H1 (cell line): ENCODE results near the gene IFT27. TPM values are rescaled to one million over a fixed set of nuclear protein-coding genes. Genes with fewer than 3 reads are reported as not detected.

Source experiments
- ATF3 ChIP-seq: IDR thresholded peaks from 2 replicates; pipeline ENCODE4 v1.6.1; 2011; ENCODE audit warnings: low read depth, mild to moderate bottlenecking, low read length; ENCODE audit not compliant: insufficient read depth
- BACH1 ChIP-seq: IDR thresholded peaks from 2 replicates; pipeline ENCODE4 v1.6.1; 2012; ENCODE audit warnings: low read length, improper control_type of control experiment
- BCL11A ChIP-seq, 2 experiments: IDR thresholded peaks; one replicate each; pipeline ENCODE4 v1.6.1; 2011; ENCODE audit warnings: low read depth in 2 of 2, low read length in 2 of 2, mild to moderate bottlenecking in 2 of 2
- CBX8 ChIP-seq: fragments of 300-800, 300-1000 bp; sonication (generic); IDR thresholded peaks from 2 replicates; pipeline ENCODE4 v1.7.1; 2016; ENCODE audit warnings: low read depth, low read length, borderline replicate concordance
- CEBPB ChIP-seq: IDR thresholded peaks from 2 replicates; pipeline ENCODE4 v1.6.1; 2012; ENCODE audit warnings: low read depth, low read length
- CHD1 ChIP-seq: IDR thresholded peaks from 2 replicates; pipeline ENCODE4 v1.6.1; 2012; ENCODE audit warnings: low read depth, low read length, improper control_type of control experiment
- CHD2 ChIP-seq: IDR thresholded peaks from 2 replicates; pipeline ENCODE4 v1.6.1; 2012; ENCODE audit warnings: low read length, improper control_type of control experiment
- FOSL1 ChIP-seq: IDR thresholded peaks from 2 replicates; pipeline ENCODE4 v1.6.1; 2011; ENCODE audit warnings: mild to moderate bottlenecking, low read depth, low read length, moderate library complexity; ENCODE audit not compliant: insufficient read depth
- GTF2F1 ChIP-seq: IDR thresholded peaks from 2 replicates; pipeline ENCODE4 v1.6.1; 2012; ENCODE audit warnings: low read depth, low read length, improper control_type of control experiment, borderline replicate concordance
- HDAC6 ChIP-seq: IDR thresholded peaks from one replicate; pipeline ENCODE4 v1.7.1; 2012; ENCODE audit warnings: low read depth, mild to moderate bottlenecking, inconsistent platforms, low read length, moderate library complexity
- JUND ChIP-seq: IDR thresholded peaks from 2 replicates; pipeline ENCODE4 v1.6.1; 2011; ENCODE audit warnings: mild to moderate bottlenecking, improper control_type of control experiment, low read length
- NRF1 ChIP-seq: IDR thresholded peaks from 2 replicates; pipeline ENCODE4 v1.6.1; 2011; ENCODE audit warnings: mild to moderate bottlenecking, low read depth, low read length, improper control_type of control experiment
- SIN3A ChIP-seq, 2 experiments: IDR thresholded peaks in 1 of 2; conservative IDR thresholded peaks in 1 of 2; 2 replicates each; pipeline ENCODE4 v1.6.1; 2011 to 2012; ENCODE audit warnings: low read length in 2 of 2, improper control_type of control experiment in 1 of 2, low read depth in 1 of 2, mild to moderate bottlenecking in 1 of 2
- SIRT6 ChIP-seq: IDR thresholded peaks from one replicate; pipeline ENCODE4 v1.7.1; 2012; ENCODE audit warnings: low read length, inconsistent platforms
- SP2 ChIP-seq: IDR thresholded peaks from 2 replicates; pipeline ENCODE4 v1.6.1; 2012; ENCODE audit warnings: mild to moderate bottlenecking, low read length, inconsistent platforms
- SRF ChIP-seq: IDR thresholded peaks from 2 replicates; pipeline ENCODE4 v1.6.1; 2011; ENCODE audit warnings: mild to moderate bottlenecking, low read depth, low read length, moderate library complexity
- TBP ChIP-seq: IDR thresholded peaks from 2 replicates; pipeline ENCODE4 v1.6.1; 2011; ENCODE audit warnings: low read depth, low read length, improper control_type of control experiment
- polyA plus RNA-seq, 7 experiments: library from polyadenylated mRNA; depleted of rRNA in 3 of 7; stranded (reverse) in 5 of 7; unstranded in 2 of 7; fragments of >200 nt in 5 of 7; fragments of 200-250 nt in 2 of 7; gene quantifications; 1 replicate in 5 of 7; 2 replicates in 1 of 7; 4 replicates in 1 of 7; pipeline versions ENCODE4 v1.2.1 to v1.2.3, GENCODE V29; 2011 to 2013; ENCODE audit warnings: missing spikeins in 2 of 7, mixed read lengths in 2 of 7
- total RNA-seq: library from RNA; stranded (reverse); fragmentation: NEBNext Ultra II Directional; extraction: Animal tissue kit (Norgen Biotek cat#: 25700); gene quantifications from 2 replicates; pipeline ENCODE4 v1.2.1, GENCODE V29; 2021
- TF ChIP-seq, protein P1 (sequence below): IDR thresholded peaks from 2 replicates; pipeline ENCODE4 v1.6.1; 2012; ENCODE audit warnings: inconsistent platforms
- TF ChIP-seq, protein P2 (sequence below), 3 experiments: IDR thresholded peaks; 1 replicate in 2 of 3; 2 replicates in 1 of 3; pipeline versions ENCODE4 v1.5.1 to v1.6.1; 2011; ENCODE audit warnings: low read length in 3 of 3, mild to moderate bottlenecking in 3 of 3, inconsistent platforms in 2 of 3, low read depth in 1 of 3, moderate library complexity in 1 of 3; ENCODE audit not compliant: insufficient read depth in 1 of 3; ENCODE audit errors: control extremely low read depth in 1 of 3
- TF ChIP-seq, protein P3 (sequence below): IDR thresholded peaks from 2 replicates; pipeline ENCODE4 v1.6.1; 2012; ENCODE audit warnings: inconsistent platforms

IFT27 gene
- total and polyA plus RNA-seq, 2 of the 8 experiments (the other 6 are each of a cell fraction or from before 2014, with no cell fraction given), result 36.4 to 46.2 TPM

DNA sequence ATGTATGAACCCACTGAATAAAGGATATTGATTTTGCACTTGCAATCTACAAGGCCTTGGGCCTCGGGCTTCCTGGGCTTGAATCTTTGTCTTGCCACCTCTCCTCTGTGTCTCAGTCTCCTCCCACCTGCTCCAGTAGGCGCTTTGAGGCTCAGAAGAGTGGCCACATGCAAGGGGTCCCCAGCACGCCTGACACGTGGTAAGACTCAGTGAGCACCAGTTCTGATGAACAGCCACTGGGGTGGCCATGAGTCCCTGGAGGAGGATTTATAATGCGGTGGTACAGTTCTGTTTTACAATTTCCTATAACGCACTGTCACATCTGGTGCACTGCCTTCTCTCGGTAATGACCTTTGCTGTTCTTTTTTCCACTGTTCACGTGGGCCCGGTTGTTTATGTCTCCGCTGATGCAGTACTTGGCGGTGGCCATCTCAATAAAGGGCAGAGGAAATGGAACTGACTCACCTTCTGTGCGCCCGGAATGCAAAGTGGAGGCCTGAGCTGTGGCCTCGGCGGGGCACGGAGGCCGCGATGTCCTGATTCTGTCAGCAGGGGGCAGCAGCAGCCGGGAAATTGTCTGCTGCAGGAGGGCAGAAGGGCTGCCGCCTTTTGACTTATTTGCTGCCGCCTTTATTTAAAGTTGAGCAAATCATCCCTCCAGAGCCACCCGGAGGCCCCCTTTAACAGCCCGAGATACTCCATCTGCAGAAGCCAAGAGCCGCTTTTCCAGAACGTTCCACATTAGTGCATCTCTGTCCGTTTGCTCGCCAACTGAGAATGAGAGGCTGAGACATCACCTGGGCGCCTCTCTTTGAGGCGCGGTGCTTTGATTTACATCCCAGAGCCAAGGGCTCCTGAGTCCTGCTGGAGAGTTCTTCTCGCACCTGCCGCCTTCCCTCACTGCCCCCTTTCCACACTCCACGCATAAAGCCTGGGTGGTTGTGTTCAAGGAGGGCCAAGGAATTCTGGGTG is 6.0 kb upstream of the IFT27 start (continued):
- no peak for TF ChIP-seq CBX8
- no peak for TF ChIP-seq FOSL1
- no peak for TF ChIP-seq SIRT6
- TF ChIP-seq ATF3, result no peak
- peak; percentile 66 for TF ChIP-seq JUND
- no peak for TF ChIP-seq CHD1
- TF ChIP-seq BCL11A (IDR thresholded peaks at IDR 0.05; ENCODE audit: low read depth in 2 of 2, low read length in 2 of 2), result no peak
- no peak for TF ChIP-seq CEBPB
- TF ChIP-seq, protein P1, sequence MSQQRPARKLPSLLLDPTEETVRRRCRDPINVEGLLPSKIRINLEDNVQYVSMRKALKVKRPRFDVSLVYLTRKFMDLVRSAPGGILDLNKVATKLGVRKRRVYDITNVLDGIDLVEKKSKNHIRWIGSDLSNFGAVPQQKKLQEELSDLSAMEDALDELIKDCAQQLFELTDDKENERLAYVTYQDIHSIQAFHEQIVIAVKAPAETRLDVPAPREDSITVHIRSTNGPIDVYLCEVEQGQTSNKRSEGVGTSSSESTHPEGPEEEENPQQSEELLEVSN, result peak; percentile 42
- peak in 1 of 2 experiments; percentile 75; a peak in 2 of 4 replicates for TF ChIP-seq SIN3A (conservative IDR thresholded peaks at IDR 0.05 in 1 of 2, IDR thresholded peaks at IDR 0.05 in 1 of 2; ENCODE audit: low read depth in 1 of 2, low read length in 2 of 2)
- no peak for TF ChIP-seq SRF
- peak; percentile 51; the same call in 1 of the 2 replicates for TF ChIP-seq BACH1
- no peak for TF ChIP-seq NRF1
- TF ChIP-seq CHD2, result no peak
- TF ChIP-seq, protein P2, sequence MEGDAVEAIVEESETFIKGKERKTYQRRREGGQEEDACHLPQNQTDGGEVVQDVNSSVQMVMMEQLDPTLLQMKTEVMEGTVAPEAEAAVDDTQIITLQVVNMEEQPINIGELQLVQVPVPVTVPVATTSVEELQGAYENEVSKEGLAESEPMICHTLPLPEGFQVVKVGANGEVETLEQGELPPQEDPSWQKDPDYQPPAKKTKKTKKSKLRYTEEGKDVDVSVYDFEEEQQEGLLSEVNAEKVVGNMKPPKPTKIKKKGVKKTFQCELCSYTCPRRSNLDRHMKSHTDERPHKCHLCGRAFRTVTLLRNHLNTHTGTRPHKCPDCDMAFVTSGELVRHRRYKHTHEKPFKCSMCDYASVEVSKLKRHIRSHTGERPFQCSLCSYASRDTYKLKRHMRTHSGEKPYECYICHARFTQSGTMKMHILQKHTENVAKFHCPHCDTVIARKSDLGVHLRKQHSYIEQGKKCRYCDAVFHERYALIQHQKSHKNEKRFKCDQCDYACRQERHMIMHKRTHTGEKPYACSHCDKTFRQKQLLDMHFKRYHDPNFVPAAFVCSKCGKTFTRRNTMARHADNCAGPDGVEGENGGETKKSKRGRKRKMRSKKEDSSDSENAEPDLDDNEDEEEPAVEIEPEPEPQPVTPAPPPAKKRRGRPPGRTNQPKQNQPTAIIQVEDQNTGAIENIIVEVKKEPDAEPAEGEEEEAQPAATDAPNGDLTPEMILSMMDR (IDR thresholded peaks at IDR 0.05; ENCODE audit: control extremely low read depth in 1 of 3, insufficient read depth in 1 of 3, low read depth in 1 of 3, low read length in 3 of 3), result peak; percentile 89 to 97 (median 93)
- TF ChIP-seq TBP, result 0 out of 2 replicates have a peak, but pooled peaks have one; percentile 33
- TF ChIP-seq, protein P3, sequence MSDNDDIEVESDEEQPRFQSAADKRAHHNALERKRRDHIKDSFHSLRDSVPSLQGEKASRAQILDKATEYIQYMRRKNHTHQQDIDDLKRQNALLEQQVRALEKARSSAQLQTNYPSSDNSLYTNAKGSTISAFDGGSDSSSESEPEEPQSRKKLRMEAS, result peak; percentile 82
- TF ChIP-seq GTF2F1, result 0 out of 2 replicates have a peak, but pooled peaks have one; percentile 12
- no peak for TF ChIP-seq SP2
- no peak for TF ChIP-seq HDAC6
